ENCODE data around the gene FCRL1.

The FCRL1 gene

DNA sequence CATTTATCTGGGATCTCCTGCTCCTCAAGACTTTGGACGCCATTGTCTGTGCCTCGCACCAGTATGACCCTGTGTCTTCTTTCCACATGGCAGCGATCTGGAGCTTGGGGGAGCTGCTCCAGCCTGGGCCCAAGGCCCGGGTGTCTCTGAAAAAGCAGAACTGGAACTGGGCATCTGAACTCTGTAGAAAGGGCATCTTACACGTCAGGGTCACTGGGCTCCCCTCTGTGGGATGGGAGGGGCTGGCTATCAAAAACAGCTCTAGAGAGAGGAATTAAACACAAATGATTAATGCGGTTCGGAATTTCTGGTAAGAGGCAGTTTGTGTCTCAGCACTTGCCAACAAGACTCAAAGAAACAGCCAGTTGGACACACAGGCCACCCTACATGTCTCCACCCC lies 16.1 kb downstream of the FCRL1 start:
- no peak for DNase-seq (ENCODE audit: low read depth in 2 of 2, low spot score in 1 of 2)

DNA sequence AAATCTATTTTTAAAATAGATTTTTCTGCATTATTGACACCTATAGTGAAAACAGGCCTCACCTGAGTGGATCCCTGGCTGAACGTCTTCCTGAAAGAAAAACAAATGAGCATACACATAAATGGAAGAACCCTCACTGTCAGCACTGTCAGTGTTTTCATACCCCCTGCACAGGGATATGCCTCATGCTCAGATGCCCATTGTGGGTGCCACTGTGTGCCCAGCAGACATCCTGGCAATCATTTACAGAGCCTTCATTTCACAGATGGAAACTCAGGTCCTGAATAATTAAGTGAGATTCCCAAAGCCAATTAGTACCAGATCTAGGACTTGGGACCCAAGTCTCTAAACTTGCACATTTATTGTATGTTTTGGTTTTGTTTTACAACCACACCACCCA lies 19.9 kb downstream of the FCRL1 start:
- DNase-seq (ENCODE audit: low read depth in 2 of 2, low spot score in 1 of 2) = no peak

DNA sequence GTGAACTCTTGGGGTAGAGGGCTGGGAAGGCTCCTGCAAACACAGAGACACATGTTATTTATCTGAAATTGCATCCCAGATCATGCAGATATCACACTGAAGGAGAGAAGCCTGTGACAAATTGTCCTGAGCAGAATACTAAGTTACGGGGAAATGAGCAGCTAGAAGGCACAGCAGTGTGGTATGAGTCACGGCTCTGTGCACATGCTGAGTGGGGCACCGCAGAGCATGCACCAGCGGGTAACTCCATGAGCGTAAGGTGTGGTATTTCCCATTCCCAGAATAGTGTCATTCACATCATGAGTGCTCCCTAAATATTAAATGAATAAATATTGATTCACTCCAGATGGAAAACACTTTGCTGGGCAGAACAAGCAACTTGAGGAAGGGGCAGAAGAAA lies 21.7 kb downstream of the FCRL1 start:
- no peak for DNase-seq (ENCODE audit: low read depth in 2 of 2, low spot score in 1 of 2)

DNA sequence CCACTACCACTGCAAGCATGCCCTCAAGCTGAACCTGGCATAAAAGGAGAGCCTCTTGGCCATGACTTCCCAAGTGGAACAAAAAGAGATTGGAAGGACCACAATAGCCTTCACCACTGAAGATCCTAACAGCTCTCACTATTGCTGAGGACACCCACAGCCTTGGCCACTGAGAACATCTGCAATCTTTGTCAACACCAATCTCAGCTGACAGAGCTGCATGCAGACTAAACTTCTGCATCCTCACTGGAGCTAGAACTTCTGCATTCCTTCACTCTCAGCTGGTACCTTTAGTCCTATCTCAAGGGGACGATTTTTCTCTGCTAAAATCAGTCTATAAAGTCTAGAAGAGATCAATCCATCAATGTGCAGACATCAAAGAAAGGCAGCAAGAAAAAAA lies 34.7 kb downstream of the FCRL1 start:
- no peak for DNase-seq (ENCODE audit: low read depth in 2 of 2, low spot score in 1 of 2)

DNA sequence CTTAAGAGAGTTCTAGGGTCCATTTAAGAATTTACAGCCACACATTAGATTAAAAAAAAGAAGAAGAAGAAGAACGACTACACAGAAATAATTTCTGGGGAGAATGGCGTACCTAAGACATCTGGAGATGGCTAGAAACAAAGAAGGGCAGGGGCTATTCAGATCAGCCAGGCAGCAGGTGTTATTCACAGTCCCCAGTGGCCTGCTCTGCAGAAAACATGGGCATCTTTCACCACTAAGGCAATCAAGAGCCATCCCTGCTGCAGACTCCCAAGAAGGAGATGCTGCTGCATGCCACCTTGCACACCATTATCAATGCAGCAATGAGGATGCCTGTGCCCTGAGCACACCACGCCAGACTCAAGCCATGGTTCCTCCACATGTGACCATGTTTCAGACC lies 35.1 kb downstream of the FCRL1 start:
- no peak for DNase-seq (ENCODE audit: low read depth in 2 of 2, low spot score in 1 of 2)

DNA sequence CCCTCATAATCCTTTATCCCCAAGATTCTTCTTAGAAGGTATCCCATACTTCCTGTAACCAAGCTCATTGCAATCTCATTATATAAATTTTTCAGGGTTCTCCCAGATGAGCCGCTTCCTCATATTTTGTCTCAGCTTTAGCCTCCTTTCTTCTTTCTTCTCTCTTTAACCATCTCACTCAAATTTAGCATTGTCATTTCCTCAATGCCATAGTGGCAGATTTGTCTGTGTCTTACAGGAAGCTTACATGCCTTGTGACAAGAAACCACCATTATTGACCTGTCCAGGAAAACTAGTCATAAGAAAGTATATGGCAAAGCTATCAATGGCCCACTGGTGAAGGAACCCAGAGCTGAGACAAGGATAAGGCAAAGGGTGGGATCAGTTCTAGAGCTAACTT lies 37.0 kb downstream of the FCRL1 start:
- DNase-seq (ENCODE audit: low read depth in 2 of 2, low spot score in 1 of 2) = no peak

DNA sequence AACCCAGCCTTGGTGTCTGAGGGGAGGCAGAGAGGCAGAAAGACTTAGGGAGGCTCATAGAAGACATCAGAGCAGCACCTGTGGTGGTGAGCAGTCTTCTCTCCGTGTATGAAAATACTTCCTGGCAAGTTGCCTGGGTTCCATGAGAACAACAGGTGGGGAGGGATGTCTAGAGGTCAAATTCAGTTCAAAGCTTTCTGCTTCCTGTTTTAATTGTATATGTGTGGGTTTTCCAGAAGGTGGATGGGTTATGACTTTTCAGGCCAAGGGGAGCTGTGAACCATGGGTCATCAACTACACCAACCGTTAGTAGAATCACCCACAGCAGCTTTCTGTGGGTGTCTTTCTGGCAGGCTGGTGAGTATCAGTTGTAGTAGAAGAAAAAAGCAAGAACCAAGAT lies 38.9 kb downstream of the FCRL1 start:
- no peak for DNase-seq (ENCODE audit: low read depth in 2 of 2, low spot score in 1 of 2)

DNA sequence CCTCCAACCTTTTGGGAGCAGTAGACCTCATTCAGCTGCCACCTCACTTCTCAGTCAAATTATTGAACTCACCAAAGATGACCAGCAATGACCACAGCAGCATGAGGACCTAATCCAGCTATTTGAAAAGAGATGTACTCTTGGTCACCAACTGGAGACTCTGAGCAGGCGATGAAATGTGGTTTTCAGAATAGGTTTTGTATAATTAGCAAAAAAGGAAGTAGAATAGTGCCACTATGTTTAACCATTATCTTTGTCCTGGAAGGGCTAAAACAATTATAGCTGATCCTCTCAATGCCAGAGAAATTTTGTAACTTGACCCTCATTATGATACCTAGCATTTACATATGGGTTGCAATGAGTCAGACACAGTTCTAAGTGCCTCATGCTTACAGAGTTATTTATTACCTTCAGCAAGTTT lies 42.9 kb downstream of the FCRL1 start, which contains the start of gene FCRL2:
TSS of gene FCRL2 (minus strand) at position 162 of the 421 bp plus-strand sequence. CDS start at position 103, 59 bp downstream.
- no peak for DNase-seq (ENCODE audit: low read depth in 2 of 2, low spot score in 1 of 2)

DNA sequence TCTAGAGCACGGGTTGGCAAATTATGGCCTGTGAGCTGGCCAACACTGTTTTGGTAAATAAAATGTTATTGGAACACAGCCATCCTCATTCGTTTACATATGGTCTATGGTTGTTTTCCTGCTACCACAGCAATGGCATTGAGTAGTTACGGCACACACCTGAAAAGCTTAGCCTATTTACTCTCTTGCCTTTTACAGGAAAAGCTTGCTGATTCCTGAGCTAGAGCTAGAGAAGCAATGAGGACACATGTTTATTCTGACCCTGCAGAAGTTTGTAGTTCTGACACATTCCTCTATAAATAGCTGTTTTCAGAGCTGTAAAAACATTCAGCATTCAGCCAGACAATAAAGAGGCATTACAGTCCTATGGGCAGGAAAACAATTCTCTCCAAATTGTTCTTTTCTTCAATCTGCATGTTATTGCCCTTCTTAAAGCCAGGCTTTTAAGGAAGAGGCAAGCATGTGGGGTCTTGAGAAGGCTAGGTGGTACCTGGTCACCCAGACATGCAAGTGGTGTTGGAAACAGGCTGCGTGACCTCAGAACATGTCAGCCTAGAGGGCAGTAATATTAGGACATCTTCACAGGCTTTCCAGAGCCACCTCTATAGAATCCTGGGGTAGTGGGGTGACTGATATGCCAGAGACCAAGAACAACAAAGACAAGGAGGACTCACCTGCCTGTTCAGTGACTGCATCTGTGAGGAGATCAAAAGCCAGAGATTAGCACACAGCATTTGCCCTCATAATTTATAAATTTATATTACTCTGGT lies 44.6 kb downstream of the FCRL1 start:
- DNase-seq (ENCODE audit: low read depth in 2 of 2, low spot score in 1 of 2) = no peak

DNA sequence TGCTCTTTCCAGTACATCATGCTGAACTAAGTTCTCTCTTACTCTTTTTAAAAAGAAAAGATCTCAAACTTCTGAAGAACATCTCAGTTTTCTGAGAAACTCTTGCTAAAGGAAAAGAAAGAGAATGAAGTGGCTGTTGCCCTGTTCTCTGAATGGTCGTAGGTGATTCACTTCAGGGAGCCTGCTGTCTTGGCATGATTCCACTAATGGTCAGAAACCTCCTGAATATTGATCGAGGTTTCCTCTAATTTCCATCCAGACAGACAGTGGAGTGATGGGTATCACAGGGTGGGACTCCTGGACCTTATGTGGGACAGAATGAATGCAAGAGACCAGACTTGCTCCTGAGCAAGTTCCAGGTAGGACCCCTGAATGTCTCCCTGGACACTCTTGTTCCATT lies 45.5 kb downstream of the FCRL1 start:
- DNase-seq (ENCODE audit: low read depth in 2 of 2, low spot score in 1 of 2) = no peak

DNA sequence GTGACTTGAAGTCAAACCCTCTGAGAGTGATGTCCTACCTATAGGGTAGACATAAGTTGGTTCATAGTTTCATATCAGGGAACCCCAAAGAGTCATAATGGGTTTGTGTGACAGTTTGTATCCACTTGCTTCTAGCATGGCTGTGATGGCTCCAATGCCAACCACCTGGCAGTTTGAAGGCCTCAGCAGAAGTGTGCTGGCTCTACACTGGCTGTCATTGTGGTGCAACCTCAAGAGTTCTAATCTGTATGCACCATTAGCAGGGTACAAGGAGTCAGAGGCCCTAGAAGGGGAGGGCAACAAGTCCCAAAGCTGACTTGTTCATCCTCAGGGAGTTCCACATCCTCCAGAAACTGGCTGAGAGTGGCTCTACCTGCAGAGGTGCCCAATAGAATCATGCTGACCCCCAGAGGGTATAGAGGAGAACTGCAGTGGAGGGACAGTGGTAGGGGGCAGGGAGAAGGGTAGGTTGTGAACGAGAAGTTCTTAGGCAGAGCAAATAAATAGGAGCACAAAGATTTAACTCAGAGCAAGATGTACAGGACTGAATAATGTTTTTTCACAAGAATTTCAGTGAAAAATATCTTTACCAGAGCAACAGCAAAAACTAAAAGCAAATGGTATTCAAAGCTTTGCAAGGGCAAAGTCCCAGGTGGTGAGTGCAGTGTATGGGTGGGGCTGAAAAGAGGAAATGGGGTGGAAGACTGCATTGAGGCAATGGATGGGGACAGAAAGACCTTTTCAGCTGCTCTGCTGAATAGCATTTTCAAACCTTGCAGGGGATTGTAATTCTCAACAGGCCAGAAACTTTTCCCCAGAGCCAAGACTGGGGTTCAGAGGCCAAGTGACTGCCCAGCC lies 46.2 kb downstream of the FCRL1 start:
- no peak for DNase-seq (ENCODE audit: low read depth in 2 of 2, low spot score in 1 of 2)

DNA sequence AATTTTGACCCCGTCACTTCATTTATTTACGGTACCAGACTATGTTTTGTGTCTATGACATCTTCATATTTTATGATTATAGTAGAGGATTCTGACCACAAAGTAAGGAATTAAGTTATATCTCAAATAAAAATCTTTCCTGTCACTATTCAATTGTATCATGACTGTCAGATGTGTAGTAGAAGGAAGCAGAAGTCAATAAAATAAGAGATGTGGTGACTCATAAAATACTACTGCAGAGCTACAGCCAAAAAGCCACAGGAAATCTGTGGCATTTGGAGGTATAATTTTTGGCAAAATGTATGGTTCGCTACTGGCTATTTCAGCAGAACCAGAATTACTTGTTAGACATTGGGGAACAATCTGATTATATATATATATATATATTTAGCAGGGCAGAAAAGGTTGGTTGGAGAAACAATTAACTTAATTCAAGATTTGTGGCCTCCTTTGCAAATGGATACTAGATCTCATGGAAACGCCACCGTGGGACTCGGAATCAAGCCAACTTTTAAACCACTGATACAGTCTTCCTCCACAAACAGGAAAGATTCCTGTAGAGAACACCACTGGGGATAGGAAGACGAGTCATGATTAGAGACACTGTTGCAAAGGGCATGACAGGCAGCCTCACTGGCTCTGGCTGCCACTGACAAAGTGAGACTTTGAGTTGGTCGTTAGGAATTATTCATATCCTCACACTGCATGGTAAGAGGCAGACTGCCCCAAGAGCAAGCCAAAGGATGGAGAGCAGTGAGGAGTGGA lies 48.1 kb downstream of the FCRL1 start:
- DNase-seq (ENCODE audit: low read depth in 2 of 2, low spot score in 1 of 2) = no peak

DNA sequence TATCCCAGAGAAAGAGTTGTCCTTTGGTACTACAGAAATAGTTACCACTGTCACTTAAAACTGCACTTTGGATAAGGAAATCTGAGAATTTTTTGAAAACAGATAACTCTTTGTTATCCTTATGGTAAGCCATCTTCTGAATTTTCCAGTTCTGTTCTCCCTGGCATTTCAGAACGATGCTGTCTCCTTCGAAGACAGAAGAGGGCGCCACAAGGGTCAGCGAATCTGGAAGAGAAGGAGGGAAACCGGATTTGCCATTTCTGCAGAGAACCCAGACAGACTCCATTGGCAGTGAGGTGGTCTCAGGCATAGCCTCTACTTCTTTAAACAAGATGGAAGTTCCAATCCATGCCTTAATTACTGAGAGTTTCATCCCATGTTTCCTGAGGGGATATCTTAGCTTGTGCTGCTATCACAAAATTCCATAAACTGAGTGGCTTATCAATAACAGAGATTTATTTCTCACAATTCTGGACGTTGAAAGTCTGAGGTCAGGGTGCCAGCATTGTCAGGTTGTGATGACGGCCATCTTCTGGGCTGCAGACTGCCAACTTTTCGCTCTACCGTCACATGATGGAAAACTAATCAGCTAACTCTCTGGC lies 49.4 kb downstream of the FCRL1 start:
- no peak for DNase-seq (ENCODE audit: low read depth in 2 of 2, low spot score in 1 of 2)

DNA sequence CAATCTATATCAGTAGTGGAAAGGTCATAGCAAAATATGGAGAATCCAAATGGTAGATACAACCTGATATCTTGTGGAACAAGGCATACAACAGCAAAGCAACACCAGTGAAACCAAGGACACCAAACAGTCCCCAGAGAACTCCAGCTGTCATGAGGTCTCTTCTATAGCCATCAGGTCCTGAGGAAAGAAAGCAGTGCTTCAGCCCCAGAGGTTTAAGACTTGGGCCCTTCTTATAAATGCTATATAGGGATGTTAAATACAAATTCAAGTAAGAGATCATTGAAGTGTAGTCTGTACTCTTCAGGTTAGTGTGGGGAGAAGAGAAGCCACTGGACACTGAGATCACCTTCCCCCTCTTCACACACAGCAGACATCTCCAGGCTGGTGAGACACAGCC lies 53.1 kb downstream of the FCRL1 start:
- no peak for DNase-seq (ENCODE audit: low read depth in 2 of 2, low spot score in 1 of 2)

DNA sequence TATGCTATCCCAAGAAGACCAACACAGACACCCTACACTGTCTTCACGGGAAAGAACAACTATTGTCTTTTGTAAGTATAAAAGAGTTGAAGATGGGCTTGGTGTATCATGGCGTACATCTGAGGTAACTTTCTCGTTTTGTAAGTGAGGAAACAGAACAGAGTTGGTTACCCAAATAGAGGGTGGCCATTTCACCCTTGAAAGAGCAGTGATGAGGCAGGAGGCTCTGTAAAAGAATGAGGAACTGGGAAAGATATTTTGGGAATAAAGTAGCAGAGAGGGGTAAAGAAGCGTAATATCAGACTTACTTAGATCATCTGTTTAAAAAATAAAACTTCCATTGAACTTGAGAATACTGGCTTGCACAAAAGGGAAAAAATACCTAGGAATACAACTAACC lies 61.9 kb downstream of the FCRL1 start:
- no peak for DNase-seq (ENCODE audit: low read depth in 2 of 2, low spot score in 1 of 2)

DNA sequence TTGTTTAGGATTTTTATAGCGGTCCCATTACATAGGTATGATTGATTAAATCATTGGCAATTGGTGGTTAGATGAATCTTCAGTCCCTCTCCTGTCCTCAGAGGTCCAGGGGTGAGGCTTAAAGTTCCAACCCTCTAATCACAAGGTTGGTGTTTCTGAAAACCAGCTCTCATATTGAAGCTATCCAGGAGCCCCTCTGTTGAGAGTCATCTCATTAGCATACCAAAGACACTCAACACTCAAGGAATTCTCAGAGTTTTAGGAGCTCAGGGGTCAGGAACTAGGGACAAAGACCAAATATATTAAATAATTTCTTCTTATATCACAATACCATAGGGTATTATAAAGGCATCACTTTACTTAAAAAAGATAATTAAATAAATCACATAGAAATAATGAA lies 66.3 kb downstream of the FCRL1 start:
- DNase-seq (ENCODE audit: low read depth in 2 of 2, low spot score in 1 of 2) = no peak

DNA sequence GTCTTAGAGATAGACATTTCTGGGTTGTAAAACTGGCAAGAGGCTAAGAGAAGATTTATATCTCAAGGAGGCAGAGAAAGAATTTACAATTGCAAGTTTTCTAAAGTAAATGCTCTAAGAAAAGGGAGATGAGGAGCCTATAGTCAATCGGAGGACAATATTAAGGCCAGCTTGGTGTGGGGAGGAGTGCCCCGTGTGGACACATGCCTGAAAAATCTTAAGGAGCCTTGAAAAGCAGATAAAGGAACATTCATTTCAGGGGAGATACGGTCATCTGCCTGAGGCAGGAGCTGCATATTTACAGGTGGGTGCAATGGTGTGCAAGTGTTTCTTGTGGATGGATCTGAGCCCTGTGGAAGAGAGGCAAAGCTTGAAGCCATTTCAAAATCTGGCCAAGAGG lies 68.6 kb downstream of the FCRL1 start:
- no peak for DNase-seq (ENCODE audit: low read depth in 2 of 2, low spot score in 1 of 2)

DNA sequence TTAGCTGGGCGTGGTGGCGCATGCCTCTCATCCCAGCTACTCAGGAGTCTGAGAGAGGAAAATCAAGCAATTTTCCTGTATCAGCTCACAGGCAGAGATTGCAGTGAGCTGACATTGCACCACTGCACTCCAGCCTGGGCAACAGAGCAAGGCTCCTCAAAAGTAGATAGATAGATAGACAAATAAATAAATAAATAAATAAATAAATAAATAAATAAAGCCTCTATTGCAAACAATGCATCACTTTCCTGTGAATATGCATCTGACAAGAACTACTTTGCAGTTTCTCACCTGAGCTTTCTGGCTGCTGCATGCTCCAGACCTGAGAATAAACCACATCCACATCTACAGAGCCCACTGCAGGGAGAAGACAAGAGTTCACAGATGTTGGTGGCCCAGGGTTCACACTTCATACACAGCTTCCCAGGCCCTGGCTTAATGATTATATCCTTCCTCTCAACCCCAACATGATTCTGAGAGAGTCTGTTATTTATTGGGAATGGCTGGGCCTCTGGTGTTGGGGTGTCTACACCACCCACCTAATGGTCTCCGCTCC lies 71.6 kb downstream of the FCRL1 start:
- no peak for DNase-seq (ENCODE audit: low read depth in 2 of 2, low spot score in 1 of 2)

Data from stimulated activated CD8-positive, alpha-beta memory T cell treated with anti-CD3 and anti-CD28 coated beads, Interleukin-4, amount 100 ng/mL, for 4 hours (primary cell).